SU-DHL-6 (cell line): ENCODE measurements around the gene PTPN13.

Experiments
- H2AFZ ChIP-seq: fragments of 200-600 bp; sonication (generic); 2 replicates; pipeline ENCODE4 v1.6.1; 2014; ENCODE audit warnings: low read depth, mild to moderate bottlenecking, moderate library complexity, mixed read lengths, antibody characterized with exemption, low read length; ENCODE audit not compliant: severe bottlenecking
- H3F3A ChIP-seq: fragments of 200-600 bp; shearing (Covaris generic); 2 replicates; pipeline ENCODE4 v1.6.0; 2016; ENCODE audit warnings: antibody characterized with exemption, mild to moderate bottlenecking; ENCODE audit not compliant: insufficient read depth
- H3K27ac ChIP-seq: fragments of 200-600 bp; sonication (generic); 2 replicates; pipeline ENCODE4 v1.5.1; 2016; ENCODE audit warnings: low read depth, mild to moderate bottlenecking, low read length, moderate library complexity, mixed read lengths
- H3K27me3 ChIP-seq: fragments of 200-600 bp; sonication (generic), shearing (Covaris generic); 2 replicates; pipeline ENCODE4 v1.6.0; 2014; ENCODE audit warnings: mild to moderate bottlenecking, low read length
- H3K36me3 ChIP-seq: fragments of 200-600 bp; sonication (generic); 2 replicates; pipeline ENCODE4 v1.6.1; 2014; ENCODE audit warnings: mild to moderate bottlenecking, low read length, mixed read lengths
- H3K4me2 ChIP-seq: fragments of 300-600, 200-600 bp; shearing (Covaris generic), sonication (generic); 2 replicates; pipeline ENCODE4 v1.6.0; 2014; ENCODE audit warnings: low read length, low read depth, mild to moderate bottlenecking; ENCODE audit not compliant: poor library complexity, severe bottlenecking
- H3K4me3 ChIP-seq: fragments of 200-600 bp; sonication (generic); 2 replicates; pipeline ENCODE4 v1.5.1; 2014; ENCODE audit warnings: antibody characterized with exemption, low read length, mild to moderate bottlenecking, mixed read lengths; ENCODE audit not compliant: insufficient read depth, poor library complexity, severe bottlenecking
- H3K79me2 ChIP-seq: fragments of 200-600 bp; sonication (generic); 2 replicates; pipeline ENCODE4 v1.6.1; 2014; ENCODE audit warnings: mild to moderate bottlenecking, low read length, moderate library complexity; ENCODE audit not compliant: insufficient read depth
- H3K9ac ChIP-seq: fragments of 200-600 bp; sonication (generic); 2 replicates; pipeline ENCODE4 v1.7.0; 2014; ENCODE audit warnings: mild to moderate bottlenecking, low read length
- H3K9me2 ChIP-seq: fragments of 200-600 bp; sonication (generic); replicated peaks from 2 replicates; pipeline ENCODE4 v1.6.1; 2014; ENCODE audit warnings: low read length; ENCODE audit not compliant: insufficient read depth
- H3K9me3 ChIP-seq: fragments of 200-600 bp; sonication (generic); 2 replicates; pipeline ENCODE4 v1.6.1; 2014; ENCODE audit warnings: low read length, mixed read lengths; ENCODE audit not compliant: insufficient read depth
- H4K20me1 ChIP-seq: fragments of 200-600 bp; sonication (generic); 2 replicates; pipeline ENCODE4 v1.6.1; 2014; ENCODE audit warnings: low read depth, mild to moderate bottlenecking, antibody characterized with exemption, low read length, moderate library complexity, mixed read lengths
- EZH2phosphoT487 ChIP-seq: fragments of 200-600 bp; sonication (generic), shearing (Covaris generic); conservative IDR thresholded peaks from 2 replicates; pipeline ENCODE4 v1.6.1; 2018; ENCODE audit warnings: mild to moderate bottlenecking, antibody characterized with exemption, low read length, moderate library complexity, mixed read lengths
- TF ChIP-seq, protein P1 (sequence below): fragments of 200-600 bp; sonication (generic); IDR thresholded peaks from one replicate; pipeline ENCODE4 v1.5.1; 2017; ENCODE audit warnings: antibody characterized with exemption, mild to moderate bottlenecking, low read length, moderate library complexity; ENCODE audit not compliant: insufficient read depth, poor library complexity, severe bottlenecking

PTPN13 gene, protein sequence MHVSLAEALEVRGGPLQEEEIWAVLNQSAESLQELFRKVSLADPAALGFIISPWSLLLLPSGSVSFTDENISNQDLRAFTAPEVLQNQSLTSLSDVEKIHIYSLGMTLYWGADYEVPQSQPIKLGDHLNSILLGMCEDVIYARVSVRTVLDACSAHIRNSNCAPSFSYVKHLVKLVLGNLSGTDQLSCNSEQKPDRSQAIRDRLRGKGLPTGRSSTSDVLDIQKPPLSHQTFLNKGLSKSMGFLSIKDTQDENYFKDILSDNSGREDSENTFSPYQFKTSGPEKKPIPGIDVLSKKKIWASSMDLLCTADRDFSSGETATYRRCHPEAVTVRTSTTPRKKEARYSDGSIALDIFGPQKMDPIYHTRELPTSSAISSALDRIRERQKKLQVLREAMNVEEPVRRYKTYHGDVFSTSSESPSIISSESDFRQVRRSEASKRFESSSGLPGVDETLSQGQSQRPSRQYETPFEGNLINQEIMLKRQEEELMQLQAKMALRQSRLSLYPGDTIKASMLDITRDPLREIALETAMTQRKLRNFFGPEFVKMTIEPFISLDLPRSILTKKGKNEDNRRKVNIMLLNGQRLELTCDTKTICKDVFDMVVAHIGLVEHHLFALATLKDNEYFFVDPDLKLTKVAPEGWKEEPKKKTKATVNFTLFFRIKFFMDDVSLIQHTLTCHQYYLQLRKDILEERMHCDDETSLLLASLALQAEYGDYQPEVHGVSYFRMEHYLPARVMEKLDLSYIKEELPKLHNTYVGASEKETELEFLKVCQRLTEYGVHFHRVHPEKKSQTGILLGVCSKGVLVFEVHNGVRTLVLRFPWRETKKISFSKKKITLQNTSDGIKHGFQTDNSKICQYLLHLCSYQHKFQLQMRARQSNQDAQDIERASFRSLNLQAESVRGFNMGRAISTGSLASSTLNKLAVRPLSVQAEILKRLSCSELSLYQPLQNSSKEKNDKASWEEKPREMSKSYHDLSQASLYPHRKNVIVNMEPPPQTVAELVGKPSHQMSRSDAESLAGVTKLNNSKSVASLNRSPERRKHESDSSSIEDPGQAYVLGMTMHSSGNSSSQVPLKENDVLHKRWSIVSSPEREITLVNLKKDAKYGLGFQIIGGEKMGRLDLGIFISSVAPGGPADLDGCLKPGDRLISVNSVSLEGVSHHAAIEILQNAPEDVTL (N-terminal part only)

DNA sequence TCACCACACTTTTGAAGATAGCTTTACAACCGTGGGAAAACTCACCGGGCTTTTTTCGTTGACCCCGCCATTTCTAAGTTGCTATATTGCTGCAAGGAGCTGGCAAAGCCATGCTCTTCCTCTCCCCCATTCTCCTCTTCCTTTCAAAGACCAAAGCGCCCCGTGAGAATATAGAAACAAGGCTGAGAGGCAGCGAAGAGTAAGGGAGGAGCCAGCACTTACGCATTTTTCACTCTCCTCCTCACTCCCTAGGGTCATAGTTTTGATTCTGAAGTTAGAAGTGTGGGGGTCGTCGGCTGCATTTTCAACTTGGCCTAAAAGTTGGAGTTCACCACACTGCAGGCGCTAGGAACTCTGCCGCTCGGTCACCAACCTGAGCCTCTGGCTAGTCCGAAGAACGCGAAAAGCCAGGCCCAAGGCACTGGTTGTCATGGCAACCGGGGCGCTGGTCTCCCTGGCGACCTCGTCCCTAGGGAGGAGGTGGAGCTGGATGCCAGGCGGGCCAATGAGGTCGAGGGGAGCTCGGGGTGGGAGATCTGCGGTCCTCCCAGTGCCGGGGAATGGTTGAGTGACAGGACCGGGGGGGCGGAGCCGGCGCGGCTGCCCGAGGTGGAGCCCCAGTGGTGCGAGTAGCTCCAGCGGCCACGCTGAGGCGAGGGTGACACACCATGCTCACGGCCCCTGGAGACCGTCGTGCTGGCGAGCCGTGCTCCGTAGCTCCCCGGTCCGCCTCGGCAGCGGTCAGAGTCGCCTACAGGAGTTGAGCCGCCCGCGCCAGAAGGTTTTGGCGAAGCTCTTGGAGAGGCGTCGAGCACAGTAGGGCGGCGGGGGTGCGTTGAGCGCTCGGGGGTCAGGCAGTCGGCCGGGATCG is at the start of gene PTPN13:
PTPN13 (plus strand) TSS at position 628 of the 871 bp plus-strand sequence. CDS start 40,942 bp downstream, outside the sequence.
- no peaks in the 10 kb centered on the region for H3K9me2 ChIP-seq
- TF ChIP-seq, protein P1, sequence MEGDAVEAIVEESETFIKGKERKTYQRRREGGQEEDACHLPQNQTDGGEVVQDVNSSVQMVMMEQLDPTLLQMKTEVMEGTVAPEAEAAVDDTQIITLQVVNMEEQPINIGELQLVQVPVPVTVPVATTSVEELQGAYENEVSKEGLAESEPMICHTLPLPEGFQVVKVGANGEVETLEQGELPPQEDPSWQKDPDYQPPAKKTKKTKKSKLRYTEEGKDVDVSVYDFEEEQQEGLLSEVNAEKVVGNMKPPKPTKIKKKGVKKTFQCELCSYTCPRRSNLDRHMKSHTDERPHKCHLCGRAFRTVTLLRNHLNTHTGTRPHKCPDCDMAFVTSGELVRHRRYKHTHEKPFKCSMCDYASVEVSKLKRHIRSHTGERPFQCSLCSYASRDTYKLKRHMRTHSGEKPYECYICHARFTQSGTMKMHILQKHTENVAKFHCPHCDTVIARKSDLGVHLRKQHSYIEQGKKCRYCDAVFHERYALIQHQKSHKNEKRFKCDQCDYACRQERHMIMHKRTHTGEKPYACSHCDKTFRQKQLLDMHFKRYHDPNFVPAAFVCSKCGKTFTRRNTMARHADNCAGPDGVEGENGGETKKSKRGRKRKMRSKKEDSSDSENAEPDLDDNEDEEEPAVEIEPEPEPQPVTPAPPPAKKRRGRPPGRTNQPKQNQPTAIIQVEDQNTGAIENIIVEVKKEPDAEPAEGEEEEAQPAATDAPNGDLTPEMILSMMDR: no peak
- TF ChIP-seq EZH2phosphoT487: no peak
- H2AFZ ChIP-seq: no peak within 1 kb of the TSS
- H3K27ac ChIP-seq: no peak within 1 kb of the TSS
- no peaks in the 10 kb centered on the region for H4K20me1 ChIP-seq
- no peaks in the 10 kb centered on the region for H3K9me3 ChIP-seq
- H3K79me2 ChIP-seq: no peaks in the 10 kb centered on the region
- no peak within 1 kb of the TSS for H3K4me3 ChIP-seq
- no peaks in the 10 kb centered on the region for H3K36me3 ChIP-seq
- H3F3A ChIP-seq: no peaks in the 10 kb centered on the region
- H3K4me2 ChIP-seq: no peak within 1 kb of the TSS
- no peak within 1 kb of the TSS for H3K9ac ChIP-seq
- no peaks in the 10 kb centered on the region for H3K27me3 ChIP-seq

DNA sequence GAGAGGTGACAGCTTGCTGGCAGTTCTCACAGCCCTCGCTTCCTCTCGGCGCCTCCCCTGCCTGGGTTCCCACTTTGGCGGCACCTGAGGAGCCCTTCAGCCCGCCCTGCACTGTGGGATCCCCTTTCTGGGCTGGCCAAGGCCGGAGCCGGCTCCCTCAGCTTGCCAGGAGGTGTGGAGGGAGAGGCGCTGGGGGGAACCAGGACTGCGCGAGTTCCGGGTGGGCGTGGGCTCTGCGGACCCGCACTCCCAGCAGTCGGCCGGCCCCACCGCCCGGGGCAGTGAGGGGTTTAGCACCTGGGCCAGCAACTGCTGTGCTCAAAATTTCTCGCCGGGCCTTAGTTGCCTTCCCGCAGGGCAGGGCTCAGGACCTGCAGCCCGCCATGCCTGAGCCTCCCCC is 47.0 kb upstream of the PTPN13 start:
- Histone ChIP-seq H3K27me3 (no peaks in the 10 kb centered on the region), H4K20me1 (no peaks in the 10 kb centered on the region), H3F3A (no peaks in the 10 kb centered on the region), H3K9me2 (no peaks in the 10 kb centered on the region), H3K9me3 (no peaks in the 10 kb centered on the region), H2AFZ (no peak overlapping the region), H3K4me3 (no peak overlapping the region), H3K79me2 (no peaks in the 10 kb centered on the region), H3K4me2 (no peak overlapping the region), H3K27ac (no peak overlapping the region), H3K36me3 (no peaks in the 10 kb centered on the region), H3K9ac (no peak overlapping the region)
- TF ChIP-seq EZH2phosphoT487: no peak
- TF ChIP-seq, protein P1: no peak

DNA sequence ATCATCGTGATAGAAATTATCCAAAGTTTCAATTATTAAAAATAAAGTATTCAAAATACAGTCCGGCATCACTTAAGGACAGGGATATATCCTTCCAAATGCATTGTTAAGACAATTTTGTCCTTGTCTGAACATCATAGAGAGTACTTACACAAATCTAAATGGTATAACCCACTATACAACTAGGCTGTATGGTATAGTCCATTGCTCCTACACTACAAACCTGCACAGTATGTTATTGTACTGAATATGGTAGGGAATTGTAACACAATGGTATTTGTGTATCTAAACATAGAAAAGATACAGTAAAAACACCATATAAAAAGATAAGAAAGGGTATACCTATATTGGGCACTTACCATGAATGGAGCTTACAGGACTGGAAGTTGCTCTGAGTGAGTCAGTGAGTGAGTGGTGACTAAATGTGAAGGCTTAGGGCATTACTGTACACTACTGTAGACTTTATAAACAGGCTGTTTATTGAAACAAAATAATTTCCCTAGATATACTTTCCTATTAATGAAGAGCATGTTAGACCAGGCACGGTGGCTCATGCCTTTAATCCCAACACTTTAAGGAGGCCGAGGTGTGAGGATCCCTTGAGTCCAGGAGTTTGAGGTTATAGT is 44.8 kb upstream of the PTPN13 start:
- TF ChIP-seq, protein P1: no peak
- no peak for TF ChIP-seq EZH2phosphoT487
- Histone ChIP-seq H3K9ac (no peak overlapping the region), H3K27me3 (no peaks in the 10 kb centered on the region), H4K20me1 (no peaks in the 10 kb centered on the region), H3K79me2 (no peaks in the 10 kb centered on the region), H3F3A (no peaks in the 10 kb centered on the region), H3K27ac (no peak overlapping the region), H3K4me3 (no peak overlapping the region), H2AFZ (no peak overlapping the region), H3K4me2 (no peak overlapping the region), H3K36me3 (no peaks in the 10 kb centered on the region), H3K9me3 (no peaks in the 10 kb centered on the region), H3K9me2 (no peaks in the 10 kb centered on the region)
